ENCODE results near the gene OR2T1. TPM values are rescaled to one million over a fixed set of nuclear protein-coding genes. Genes with fewer than 3 reads are reported as not detected.
"Not testable (repeated sequence)": the region's sequence is repeated elsewhere in the genome, so short reads cannot be mapped to it uniquely, and the experiment has no call there.

The OR2T1 gene
- polyA plus RNA-seq, 6 donors from 2014 or later, result not detected

GRCh38 chr1:248406721-248407692, 4.2 kb downstream of the OR2T1 start:
- Mint-ChIP-seq H3K4me3 (peak overlapping the region in 1 of 8 donors; percentile 37), H3K9me3 (peaks cover 5 to 26% (median 12%) of the 10 kb centered on the region in 7 donors), H3K4me1 (peaks cover 0 to 5% (median 0%) of the 10 kb centered on the region in 3 donors), H3K27ac (peak overlapping the region in 1 of 6 donors; percentile 4), H3K27me3 (peaks cover 0 to 8% (median 0%) of the 10 kb centered on the region in 3 donors), H3K36me3 (peaks cover 8 to 13% of the 10 kb centered on the region in 2 donors)
- DNase-seq (no peak), ATAC-seq (ENCODE audit: low read depth in 2 of 2) (no peak)

GRCh38 chr1:248416226-248416625, 13.4 kb downstream of the OR2T1 start:
- Mint-ChIP-seq H3K9me3 (peaks cover 0 to 28% (median 12%) of the 10 kb centered on the region in 7 donors), H3K4me3 (no peak overlapping the region), H3K27me3 (no peaks in the 10 kb centered on the region), H3K27ac (peak overlapping the region in 1 of 6 donors; percentile 40), H3K36me3 (peaks cover 0 to 11% of the 10 kb centered on the region in 2 donors), H3K4me1 (peaks cover 0 to 10% (median 0%) of the 10 kb centered on the region in 3 donors)
- DNase-seq (no peak), ATAC-seq (ENCODE audit: low read depth in 2 of 2) (no peak)

GRCh38 chr1:248417854-248418253, 15.0 kb downstream of the OR2T1 start:
- Mint-ChIP-seq H3K4me3 (no peak overlapping the region), H3K27ac (peak overlapping the region in 1 of 6 donors; percentile 87), H3K9me3 (peaks cover 4 to 34% (median 15%) of the 10 kb centered on the region in 7 donors), H3K4me1 (peaks cover 0 to 10% (median 0%) of the 10 kb centered on the region in 3 donors), H3K27me3 (no peaks in the 10 kb centered on the region), H3K36me3 (peaks cover 0 to 8% of the 10 kb centered on the region in 2 donors)
- DNase-seq, result no peak
- no peak for ATAC-seq (ENCODE audit: low read depth in 2 of 2)

- DNase-seq, result no peak
- Mint-ChIP-seq H3K9me3 (peaks cover 4 to 47% (median 18%) of the 10 kb centered on the region in 7 donors), H3K27me3 (no peaks in the 10 kb centered on the region), H3K27ac (no peak overlapping the region), H3K4me3 (no peak overlapping the region), H3K4me1 (peaks cover 0 to 4% (median 0%) of the 10 kb centered on the region in 3 donors), H3K36me3 (peaks cover 0 to 8% of the 10 kb centered on the region in 2 donors)
- no peak for ATAC-seq (ENCODE audit: low read depth in 2 of 2)
Observed at GRCh38 chr1:248421384-248421783, 18.5 kb downstream of the OR2T1 start.

- Mint-ChIP-seq H3K9me3 (peaks cover 2 to 15% (median 7%) of the 10 kb centered on the region in 7 donors), H3K4me1 (peaks cover 14 to 18% (median 18%) of the 10 kb centered on the region in 3 donors), H3K4me3 (peak overlapping the region in 1 of 8 donors; percentile 77), H3K27ac (peak overlapping the region in 5 of 6 donors; percentile 36 to 94 (median 86))
- H3K27me3 Mint-ChIP-seq, DNase-seq, H3K36me3 Mint-ChIP-seq: not testable (repeated sequence)
- ATAC-seq (ENCODE audit: low read depth in 2 of 2), result peak in 1 of 2 donors; percentile 13
Observed at GRCh38 chr1:248427526-248428191, 24.8 kb downstream of the OR2T1 start.

- not testable (repeated sequence) for H3K36me3 Mint-ChIP-seq, H3K27me3 Mint-ChIP-seq
- peak overlapping the region in 1 of 8 donors; percentile 77 for H3K4me3 Mint-ChIP-seq
- peak overlapping the region in 4 of 6 donors; percentile 36 to 94 (median 90) for H3K27ac Mint-ChIP-seq
- DNase-seq (peak; percentile 46), ATAC-seq (ENCODE audit: low read depth in 2 of 2) (peak; percentile 96 to 98)
- peaks cover 0 to 10% (median 4%) of the 10 kb centered on the region in 7 donors for H3K9me3 Mint-ChIP-seq
- peaks cover 14 to 18% (median 18%) of the 10 kb centered on the region in 3 donors for H3K4me1 Mint-ChIP-seq
Observed at GRCh38 chr1:248428192-248428533, 25.3 kb downstream of the OR2T1 start.

- not testable (repeated sequence) for DNase-seq; H3K27me3 Mint-ChIP-seq; ATAC-seq (ENCODE audit: low read depth in 2 of 2); H3K36me3 Mint-ChIP-seq; H3K4me3 Mint-ChIP-seq; H3K9me3 Mint-ChIP-seq
- peaks cover 18 to 20% (median 18%) of the 10 kb centered on the region in 3 donors for H3K4me1 Mint-ChIP-seq
- H3K27ac Mint-ChIP-seq, result peak overlapping the region in 3 of 6 donors; percentile 1 to 87 (median 63)
Observed at GRCh38 chr1:248431683-248432082, 28.8 kb downstream of the OR2T1 start.

GRCh38 chr1:248432201-248432600, 29.4 kb downstream of the OR2T1 start:
- not testable (repeated sequence) for H3K9me3 Mint-ChIP-seq, H3K36me3 Mint-ChIP-seq, DNase-seq, H3K27me3 Mint-ChIP-seq
- ATAC-seq (ENCODE audit: low read depth in 2 of 2), result peak; percentile 35 to 45
- peak overlapping the region in 4 of 8 donors; percentile 12 to 59 (median 30) for H3K4me3 Mint-ChIP-seq
- H3K27ac Mint-ChIP-seq, result peak overlapping the region in 4 of 6 donors; percentile 63 to 97 (median 83)
- H3K4me1 Mint-ChIP-seq, result peaks cover 16 to 18% (median 18%) of the 10 kb centered on the region in 3 donors

GRCh38 chr1:248433811-248434415, 31.1 kb downstream of the OR2T1 start:
- not testable (repeated sequence) for H3K36me3 Mint-ChIP-seq

GRCh38 chr1:248434913-248435312, 32.1 kb downstream of the OR2T1 start:
- not testable (repeated sequence) for H3K27ac Mint-ChIP-seq, H3K27me3 Mint-ChIP-seq, DNase-seq

More at GRCh38 chr1:248433811-248434415, 31.1 kb downstream of the OR2T1 start:
- not testable (repeated sequence) for H3K4me3 Mint-ChIP-seq; ATAC-seq (ENCODE audit: low read depth in 2 of 2); DNase-seq; H3K27me3 Mint-ChIP-seq; H3K27ac Mint-ChIP-seq; H3K9me3 Mint-ChIP-seq
- peaks cover 3 to 10% (median 6%) of the 10 kb centered on the region in 3 donors for H3K4me1 Mint-ChIP-seq

GRCh38 chr1:248436303-248436702, 33.5 kb downstream of the OR2T1 start:
- H3K4me3 Mint-ChIP-seq, result not testable (repeated sequence)

More at GRCh38 chr1:248434913-248435312, 32.1 kb downstream of the OR2T1 start:
- not testable (repeated sequence) for H3K9me3 Mint-ChIP-seq; H3K4me3 Mint-ChIP-seq; ATAC-seq (ENCODE audit: low read depth in 2 of 2); H3K36me3 Mint-ChIP-seq
- peaks cover 0 to 10% (median 6%) of the 10 kb centered on the region in 3 donors for H3K4me1 Mint-ChIP-seq

GRCh38 chr1:248438668-248439067, 35.8 kb downstream of the OR2T1 start:
- H3K36me3 Mint-ChIP-seq; H3K27ac Mint-ChIP-seq; H3K4me3 Mint-ChIP-seq; H3K27me3 Mint-ChIP-seq; H3K9me3 Mint-ChIP-seq; H3K4me1 Mint-ChIP-seq; ATAC-seq (ENCODE audit: low read depth in 2 of 2); DNase-seq: not testable (repeated sequence)

More at GRCh38 chr1:248436303-248436702, 33.5 kb downstream of the OR2T1 start:
- H3K27ac Mint-ChIP-seq, result peak overlapping the region in 1 of 6 donors; percentile 26
- not testable (repeated sequence) for H3K36me3 Mint-ChIP-seq; H3K9me3 Mint-ChIP-seq; H3K27me3 Mint-ChIP-seq; ATAC-seq (ENCODE audit: low read depth in 2 of 2); H3K4me1 Mint-ChIP-seq; DNase-seq

GRCh38 chr1:248439283-248439682, 36.4 kb downstream of the OR2T1 start:
- not testable (repeated sequence) for H3K4me3 Mint-ChIP-seq, H3K4me1 Mint-ChIP-seq, H3K36me3 Mint-ChIP-seq

More at GRCh38 chr1:248439283-248439682, 36.4 kb downstream of the OR2T1 start:
- H3K27me3 Mint-ChIP-seq; ATAC-seq (ENCODE audit: low read depth in 2 of 2); H3K27ac Mint-ChIP-seq; DNase-seq; H3K9me3 Mint-ChIP-seq: not testable (repeated sequence)

Measured in naive B cell (primary cell).